DND-41 (cell line): ENCODE data around the gene SMIM5.

Experiments used
- EZH2 ChIP-seq: IDR thresholded peaks from 3 replicates; pipeline ENCODE4 v1.6.1; 2012; ENCODE audit warnings: borderline replicate concordance, low read depth, mild to moderate bottlenecking, moderate library complexity, low read length, inconsistent platforms; ENCODE audit not compliant: severe bottlenecking
- TF ChIP-seq, protein P1 (sequence below): IDR thresholded peaks from 2 replicates; pipeline ENCODE4 v1.5.1; 2012; ENCODE audit warnings: borderline replicate concordance, low read length, moderate library complexity, mild to moderate bottlenecking; ENCODE audit not compliant: poor library complexity, severe bottlenecking; ENCODE audit errors: extremely low read depth

DNA sequence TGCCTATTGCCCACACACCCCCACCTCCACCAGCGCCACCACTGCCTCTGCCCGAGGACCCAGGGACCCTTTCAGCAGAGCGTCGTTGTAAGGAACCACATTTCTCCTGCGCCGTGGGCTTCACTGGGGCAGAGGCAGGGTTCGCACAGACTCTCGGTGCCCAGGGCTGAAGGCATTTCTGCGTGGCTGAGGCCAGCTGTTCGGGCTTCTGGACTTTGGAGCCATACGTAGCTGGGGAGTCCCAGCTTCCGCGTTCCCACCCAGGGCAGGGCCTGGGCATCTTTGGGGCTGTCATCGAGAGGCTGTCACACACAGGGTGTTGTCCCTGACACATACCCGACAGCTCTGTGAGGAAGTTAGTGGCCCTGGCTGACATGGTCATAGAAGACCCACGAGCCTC is 16.0 kb upstream of the SMIM5 start:
- TF ChIP-seq, protein P1, sequence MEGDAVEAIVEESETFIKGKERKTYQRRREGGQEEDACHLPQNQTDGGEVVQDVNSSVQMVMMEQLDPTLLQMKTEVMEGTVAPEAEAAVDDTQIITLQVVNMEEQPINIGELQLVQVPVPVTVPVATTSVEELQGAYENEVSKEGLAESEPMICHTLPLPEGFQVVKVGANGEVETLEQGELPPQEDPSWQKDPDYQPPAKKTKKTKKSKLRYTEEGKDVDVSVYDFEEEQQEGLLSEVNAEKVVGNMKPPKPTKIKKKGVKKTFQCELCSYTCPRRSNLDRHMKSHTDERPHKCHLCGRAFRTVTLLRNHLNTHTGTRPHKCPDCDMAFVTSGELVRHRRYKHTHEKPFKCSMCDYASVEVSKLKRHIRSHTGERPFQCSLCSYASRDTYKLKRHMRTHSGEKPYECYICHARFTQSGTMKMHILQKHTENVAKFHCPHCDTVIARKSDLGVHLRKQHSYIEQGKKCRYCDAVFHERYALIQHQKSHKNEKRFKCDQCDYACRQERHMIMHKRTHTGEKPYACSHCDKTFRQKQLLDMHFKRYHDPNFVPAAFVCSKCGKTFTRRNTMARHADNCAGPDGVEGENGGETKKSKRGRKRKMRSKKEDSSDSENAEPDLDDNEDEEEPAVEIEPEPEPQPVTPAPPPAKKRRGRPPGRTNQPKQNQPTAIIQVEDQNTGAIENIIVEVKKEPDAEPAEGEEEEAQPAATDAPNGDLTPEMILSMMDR = no peak
- no peak for TF ChIP-seq EZH2
